Raji (cell line): ENCODE data around the gene PANX1.
A peak's percentile ranks its signal among the peaks of the same experiment; 100 is the strongest.

Experiments used
- POLR2A ChIP-seq: IDR thresholded peaks from 2 replicates; pipeline ENCODE4 v1.6.1; 2011; ENCODE audit warnings: low read depth, low read length, control low read depth; ENCODE audit not compliant: insufficient read depth

Gene PANX1, protein sequence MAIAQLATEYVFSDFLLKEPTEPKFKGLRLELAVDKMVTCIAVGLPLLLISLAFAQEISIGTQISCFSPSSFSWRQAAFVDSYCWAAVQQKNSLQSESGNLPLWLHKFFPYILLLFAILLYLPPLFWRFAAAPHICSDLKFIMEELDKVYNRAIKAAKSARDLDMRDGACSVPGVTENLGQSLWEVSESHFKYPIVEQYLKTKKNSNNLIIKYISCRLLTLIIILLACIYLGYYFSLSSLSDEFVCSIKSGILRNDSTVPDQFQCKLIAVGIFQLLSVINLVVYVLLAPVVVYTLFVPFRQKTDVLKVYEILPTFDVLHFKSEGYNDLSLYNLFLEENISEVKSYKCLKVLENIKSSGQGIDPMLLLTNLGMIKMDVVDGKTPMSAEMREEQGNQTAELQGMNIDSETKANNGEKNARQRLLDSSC

DNA sequence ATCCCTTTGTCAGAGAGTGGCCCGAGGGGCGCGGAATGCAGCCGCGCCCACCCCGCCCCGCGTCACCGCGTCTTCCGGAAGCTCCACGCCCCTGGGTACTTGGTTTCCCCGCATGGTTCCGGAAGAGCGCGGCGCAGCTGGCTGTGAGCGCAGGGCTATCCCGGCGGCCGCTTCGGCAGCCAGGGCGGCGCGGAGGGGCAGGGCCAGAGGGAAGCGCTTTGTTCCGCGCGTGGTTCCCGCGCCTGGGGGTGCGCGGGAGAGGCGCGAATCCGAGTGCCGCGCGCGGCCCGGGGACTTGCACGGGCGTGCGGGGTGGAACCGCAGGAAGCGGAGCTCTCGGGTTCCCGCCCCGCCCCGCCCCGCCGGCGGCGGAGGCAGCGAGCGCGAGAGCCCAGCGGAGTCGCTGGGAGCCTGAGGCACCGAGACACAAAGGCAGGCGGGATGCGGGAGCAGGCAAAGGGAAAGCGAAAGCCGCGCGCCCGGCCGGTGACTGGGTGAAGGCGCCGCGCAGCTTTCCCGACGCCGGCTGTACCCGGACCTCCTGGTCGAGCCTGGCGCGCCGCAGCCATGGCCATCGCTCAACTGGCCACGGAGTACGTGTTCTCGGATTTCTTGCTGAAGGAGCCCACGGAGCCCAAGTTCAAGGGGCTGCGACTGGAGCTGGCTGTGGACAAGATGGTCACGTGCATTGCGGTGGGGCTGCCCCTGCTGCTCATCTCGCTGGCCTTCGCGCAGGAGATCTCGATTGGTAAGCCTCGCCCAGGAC lies at the start of gene PANX1:
TSS of gene PANX1 (plus strand) at position 96 of the 766 bp plus-strand sequence. CDS start at position 568, 472 bp downstream.
- TF ChIP-seq POLR2A: peak; percentile 40

DNA sequence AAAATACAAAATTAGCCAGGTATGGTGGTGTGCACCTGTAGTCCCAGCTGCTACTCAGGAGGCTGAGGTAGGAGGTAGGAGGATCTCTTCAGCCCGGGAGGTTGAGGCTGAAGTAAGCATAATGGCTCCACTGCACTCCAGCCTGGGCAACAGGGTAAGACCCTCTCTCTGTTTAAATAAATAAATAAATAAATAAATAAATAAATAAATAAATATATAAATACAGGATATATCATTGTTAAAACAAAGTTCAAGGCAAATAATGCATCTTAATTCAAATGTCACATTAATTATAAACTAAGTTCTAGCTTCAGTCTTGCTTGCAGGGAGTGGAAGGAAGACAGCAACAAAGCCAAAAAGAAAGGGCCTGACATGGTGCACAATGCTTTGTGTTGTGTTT lies 44.5 kb upstream of the PANX1 start:
- no peak for TF ChIP-seq POLR2A

DNA sequence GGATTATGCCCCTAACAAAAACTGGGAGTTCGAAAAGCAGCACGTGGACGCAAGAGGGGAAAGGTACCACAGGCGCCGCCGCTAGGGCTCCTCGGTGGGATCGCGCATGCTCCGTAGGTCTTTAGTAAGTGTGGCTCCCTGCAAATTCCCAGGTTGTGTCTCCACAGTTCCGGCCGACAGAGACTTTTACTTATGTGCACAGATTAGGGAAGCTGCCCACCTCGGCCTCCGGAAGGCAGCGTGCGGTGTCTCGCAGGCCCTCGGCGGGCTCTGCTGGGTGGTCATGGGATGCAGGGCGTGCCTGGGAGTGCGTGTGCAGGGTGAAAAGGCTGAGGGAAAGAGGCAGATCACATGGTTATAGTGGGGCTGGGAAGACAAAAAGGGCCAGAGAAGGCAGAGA lies 39.7 kb upstream of the PANX1 start:
- TF ChIP-seq POLR2A: no peak

DNA sequence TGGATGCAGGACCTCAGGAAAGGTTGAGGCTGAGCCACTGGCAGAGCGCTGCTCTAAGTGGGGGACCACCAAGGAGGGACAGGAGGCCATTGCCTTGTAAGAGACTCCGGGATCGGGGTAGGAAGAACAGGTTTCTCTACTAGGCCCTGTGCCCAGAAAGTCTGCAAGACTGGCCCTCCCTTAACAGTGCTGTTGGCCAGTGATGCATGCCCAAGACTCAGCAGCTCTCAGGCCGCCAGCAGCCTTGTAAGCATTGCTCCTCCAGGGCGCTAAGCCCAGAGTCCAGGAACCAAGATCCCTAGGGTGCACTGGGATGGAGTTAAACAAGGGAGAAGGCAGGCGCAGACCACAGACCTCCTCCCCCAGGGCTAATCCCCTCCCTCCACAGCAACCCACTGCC lies 39.3 kb upstream of the PANX1 start:
- no peak for TF ChIP-seq POLR2A

DNA sequence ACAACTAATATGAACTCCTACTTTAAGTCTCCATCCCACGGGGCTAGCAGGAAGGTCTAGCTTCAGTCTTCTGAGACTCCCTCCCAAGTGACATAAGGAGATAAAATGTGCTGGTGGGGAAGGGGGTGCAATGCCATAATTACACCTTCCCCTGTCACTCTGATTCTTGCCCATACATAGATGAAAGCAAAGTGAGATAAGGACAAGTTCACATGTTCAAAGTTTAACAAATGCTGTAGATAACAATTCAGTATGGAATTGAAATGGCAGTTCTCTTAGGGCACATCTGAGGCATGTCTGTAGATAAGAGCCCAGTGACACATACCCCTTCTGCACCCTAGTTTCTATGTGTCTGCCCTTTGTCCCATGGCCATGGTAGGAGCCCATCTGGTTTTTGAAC lies 38.2 kb upstream of the PANX1 start:
- no peak for TF ChIP-seq POLR2A

DNA sequence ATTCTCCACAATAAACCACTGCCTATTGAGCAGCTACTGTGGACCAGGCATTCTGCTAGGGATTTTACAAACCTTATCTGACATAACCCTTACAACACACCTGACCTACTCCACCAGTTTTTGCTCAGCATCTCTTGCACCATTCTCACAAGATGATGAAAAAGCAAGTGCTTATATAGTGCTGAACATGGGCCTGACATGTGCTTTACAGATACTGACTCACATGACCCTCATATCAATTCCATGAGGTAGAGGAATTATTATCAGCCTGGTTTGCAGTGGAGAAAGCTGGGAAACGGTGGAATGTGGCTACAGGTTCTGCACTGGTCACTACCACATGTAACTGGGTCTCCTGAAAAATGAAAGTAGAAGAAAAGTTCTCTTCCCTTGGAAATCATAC lies 37.5 kb upstream of the PANX1 start:
- no peak for TF ChIP-seq POLR2A

DNA sequence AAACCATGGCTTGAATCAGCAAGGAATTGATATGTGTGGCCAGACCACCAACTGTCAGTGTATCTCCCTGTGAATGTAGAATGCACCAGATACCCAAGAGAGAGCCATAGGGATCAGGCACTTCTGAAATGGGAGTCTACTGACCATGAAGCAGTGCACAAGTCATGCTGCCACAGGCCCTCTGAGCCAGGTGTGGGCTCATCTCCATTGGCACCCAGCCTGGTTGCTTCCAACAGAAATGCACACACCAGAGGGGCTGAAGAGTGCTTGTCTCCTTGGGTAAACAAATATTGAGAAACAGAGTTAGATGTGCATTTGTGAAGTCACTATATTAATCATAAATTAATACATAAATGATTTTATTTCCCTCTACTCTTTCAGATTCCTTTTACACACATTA lies 28.4 kb upstream of the PANX1 start:
- no peak for TF ChIP-seq POLR2A

DNA sequence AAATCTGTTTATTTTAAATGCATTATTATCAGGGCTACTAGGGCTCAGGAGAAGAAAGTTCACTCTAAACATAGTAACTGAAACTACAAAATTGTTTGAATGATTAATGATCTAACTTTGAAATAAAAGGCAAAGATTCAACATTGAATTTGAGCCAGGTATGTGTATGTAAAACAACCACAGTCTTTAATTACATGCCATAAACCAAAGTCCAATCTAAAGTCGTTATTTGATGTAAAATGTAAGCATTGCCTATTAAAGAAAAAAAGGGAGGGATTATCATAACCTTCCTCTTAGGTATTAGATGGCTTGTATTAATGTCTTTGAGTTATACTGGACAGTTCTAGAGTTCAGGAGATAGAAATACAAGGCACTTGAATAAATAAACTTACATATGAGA lies 25.2 kb upstream of the PANX1 start:
- no peak for TF ChIP-seq POLR2A

DNA sequence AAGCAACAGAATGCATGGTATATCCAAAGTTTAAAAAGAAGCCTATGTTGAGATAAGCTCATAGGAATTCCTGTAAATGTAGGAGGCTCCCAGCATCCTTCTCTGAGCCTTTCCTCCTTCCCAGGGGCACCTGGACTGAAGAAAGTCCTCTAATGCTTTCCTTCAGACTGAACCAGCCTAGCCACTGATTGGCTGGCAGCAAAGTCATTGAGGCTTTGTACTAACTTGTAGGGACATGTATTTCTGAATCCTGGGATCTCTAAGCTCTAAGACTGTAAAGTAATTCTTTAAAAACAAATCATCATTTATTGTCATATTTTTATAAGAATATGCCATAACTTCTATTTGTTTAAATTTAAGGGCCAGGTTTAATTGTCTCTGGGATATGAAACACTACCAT lies 23.9 kb upstream of the PANX1 start:
- no peak for TF ChIP-seq POLR2A

DNA sequence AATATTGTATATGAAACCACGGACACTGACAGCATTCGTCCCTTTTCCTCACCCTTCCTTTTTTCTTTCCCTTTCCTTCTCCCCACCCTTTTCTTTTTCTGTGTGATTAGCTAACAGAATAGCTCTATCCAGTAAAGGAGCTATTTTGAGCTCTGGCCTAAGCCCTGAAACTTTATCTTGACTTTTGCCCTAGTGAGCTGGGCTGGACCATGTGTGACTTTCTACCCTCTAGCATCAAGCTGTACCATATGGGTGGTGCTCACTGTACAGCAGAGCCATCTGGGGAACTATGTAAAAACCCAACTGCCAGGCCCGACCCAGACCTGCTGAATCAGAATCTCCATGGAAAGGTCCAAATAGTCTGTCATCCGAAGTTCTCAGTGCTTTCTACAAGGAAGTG lies 21.9 kb upstream of the PANX1 start:
- no peak for TF ChIP-seq POLR2A

DNA sequence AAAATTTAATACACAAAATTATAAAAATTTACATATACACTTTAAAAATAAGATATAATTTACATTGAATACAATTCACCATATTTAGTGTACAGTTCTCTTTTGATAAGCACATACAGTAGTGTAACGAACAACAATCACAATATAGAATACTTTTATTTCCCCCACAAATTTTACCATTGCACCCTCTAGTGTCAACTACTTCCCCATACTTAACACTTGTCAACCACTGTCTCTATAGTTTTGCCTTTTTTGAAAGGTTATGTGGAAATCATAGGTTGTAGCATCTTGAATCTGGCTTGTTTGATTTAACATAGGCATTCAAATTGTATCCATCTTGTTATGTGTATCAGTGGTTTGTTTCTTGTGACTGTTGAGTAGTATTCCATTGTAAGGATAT lies 21.3 kb upstream of the PANX1 start:
- TF ChIP-seq POLR2A: no peak

DNA sequence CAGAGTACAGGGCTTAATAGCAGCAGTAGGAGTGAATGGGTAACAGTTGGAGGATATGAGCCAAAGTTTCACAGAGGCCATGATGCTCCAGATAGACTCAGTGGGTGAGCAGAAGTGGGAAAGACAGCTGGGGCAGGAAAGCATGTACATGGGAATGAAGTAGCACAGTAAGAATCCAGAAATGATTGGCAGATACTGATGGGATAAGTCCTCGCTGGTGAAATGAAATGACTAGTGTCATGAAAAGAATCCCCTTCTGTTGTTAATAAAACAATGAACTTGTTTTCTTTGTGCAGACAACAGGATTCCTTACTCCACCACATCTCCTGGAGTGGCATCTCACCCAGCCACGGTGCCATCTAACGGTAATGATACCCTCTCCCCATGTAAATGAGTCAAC lies 17.4 kb upstream of the PANX1 start:
- no peak for TF ChIP-seq POLR2A

DNA sequence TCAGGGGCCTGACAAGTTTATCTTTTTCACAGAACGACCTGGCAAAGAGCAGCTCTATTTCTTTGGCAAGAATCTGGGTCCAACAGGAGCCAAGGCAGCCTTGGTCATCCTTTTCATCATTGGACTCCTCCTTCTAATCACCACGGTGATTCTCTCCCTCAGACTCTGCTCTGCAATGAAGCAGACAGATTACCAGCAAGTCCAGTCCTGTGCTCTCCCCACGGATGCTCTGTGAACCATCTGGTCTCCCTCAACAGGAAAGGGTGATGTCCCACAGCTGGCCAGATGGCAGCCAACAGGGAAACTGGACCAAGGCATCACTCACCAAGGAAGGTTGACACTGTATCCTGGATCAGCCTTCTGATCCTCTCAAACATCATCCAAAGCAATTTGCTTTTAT lies 17.0 kb upstream of the PANX1 start:
- TF ChIP-seq POLR2A: no peak

DNA sequence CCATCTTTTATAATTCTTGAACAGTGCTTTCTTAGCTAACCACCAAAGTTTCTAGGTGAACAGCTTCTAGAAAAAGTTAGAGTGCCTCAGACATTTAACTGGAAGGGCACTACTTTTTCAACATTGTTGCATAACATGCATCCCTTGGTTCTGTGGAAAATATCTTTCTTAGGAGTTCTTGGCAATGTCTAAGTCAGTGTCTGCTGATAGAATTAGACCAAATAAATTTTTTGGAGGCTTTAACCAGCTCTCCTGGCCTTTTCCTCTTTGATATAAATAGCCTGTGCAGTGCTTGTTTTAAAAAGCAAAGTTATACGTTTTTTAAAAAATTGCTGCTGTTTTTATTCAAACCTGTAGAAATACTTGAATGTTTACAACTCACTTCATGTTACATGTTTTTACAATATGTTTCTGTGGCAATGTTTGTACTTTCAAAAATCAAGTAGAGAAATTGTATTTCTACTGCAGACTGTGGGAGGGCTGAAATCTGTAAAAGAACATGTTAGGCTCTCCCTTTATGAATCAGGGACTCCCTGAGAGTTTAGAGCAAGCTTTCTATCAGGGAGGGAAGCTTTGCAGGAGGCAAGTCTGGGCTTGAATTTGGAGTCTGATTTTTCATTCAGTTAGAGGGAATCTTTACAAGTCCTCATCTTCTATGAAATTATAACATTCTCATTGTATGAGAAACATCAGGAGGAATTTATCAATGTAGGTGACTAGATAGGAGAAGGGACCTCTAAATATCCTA lies 16.3 kb upstream of the PANX1 start:
- TF ChIP-seq POLR2A: no peak

DNA sequence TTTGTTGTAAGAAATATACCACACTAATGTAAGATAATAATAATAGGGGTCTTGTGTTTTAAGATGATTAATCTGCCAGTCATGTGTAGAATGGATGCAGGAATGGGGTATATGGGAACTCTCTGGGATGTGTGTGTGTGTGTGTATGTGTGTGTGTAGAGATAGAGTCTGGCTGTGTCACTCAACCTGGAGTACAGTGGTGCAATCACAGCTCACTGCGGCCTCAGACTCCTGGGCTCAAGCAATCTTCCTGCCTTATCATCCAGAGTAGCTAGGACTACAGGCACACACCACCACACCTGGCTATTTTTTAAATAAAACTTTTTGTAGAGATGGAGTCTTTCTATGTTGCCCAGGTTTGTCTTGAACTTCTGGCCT lies 11.5 kb upstream of the PANX1 start:
- no peak for TF ChIP-seq POLR2A

DNA sequence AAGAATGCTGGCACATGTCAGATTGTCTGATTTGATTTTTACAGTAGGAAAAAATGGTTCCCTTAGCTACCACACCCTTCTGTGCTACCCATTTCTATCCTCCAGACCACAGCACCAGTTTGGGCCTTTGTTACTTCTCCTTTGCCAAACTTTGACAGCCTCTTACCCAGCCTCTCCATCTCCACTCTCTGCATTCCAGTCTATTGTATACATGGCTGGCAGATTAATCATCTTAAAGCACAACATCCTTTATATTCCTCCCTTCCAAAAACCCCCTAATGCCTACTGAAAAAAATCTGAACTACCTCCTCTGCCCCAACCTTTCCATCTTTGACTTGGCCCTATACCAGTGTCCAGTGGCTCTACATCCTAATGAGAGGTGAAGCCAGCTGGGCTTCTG lies 10.8 kb upstream of the PANX1 start:
- no peak for TF ChIP-seq POLR2A
